ENCODE measurements around the gene YDJC. TPM values are rescaled to one million over a fixed set of nuclear protein-coding genes. Genes with fewer than 3 reads are reported as not detected.

Gene YDJC
- total RNA-seq, 2 donors from 2014 or later = 18.9 to 23.2 TPM

GRCh38 chr22:21635771-21636510 lies 6.1 kb upstream of the YDJC start:
- DNase-seq = no peak
- intact Hi-C loops (cut with DNase I, micrococcal nuclease) = no loop called here
- no peak for ATAC-seq

GRCh38 chr22:21634844-21635243 lies 5.0 kb upstream of the YDJC start:
- intact Hi-C loops (cut with DNase I, micrococcal nuclease) = no loop called here
- DNase-seq (no peak), ATAC-seq (no peak)

GRCh38 chr22:21634081-21634480 lies 4.3 kb upstream of the YDJC start:
- DNase-seq = no peak
- ATAC-seq = no peak
- intact Hi-C loops (cut with DNase I, micrococcal nuclease) = no loop called here

- DNase-seq (no peak), ATAC-seq (no peak)
- intact Hi-C loops (cut with DNase I, micrococcal nuclease) = no loop called here
These were observed 3.7 kb upstream of the YDJC start for GRCh38 chr22:21633481-21633880.

- DNase-seq (no peak), ATAC-seq (no peak)
- intact Hi-C loops (cut with DNase I, micrococcal nuclease) = no loop called here
These were observed 3.1 kb upstream of the YDJC start for GRCh38 chr22:21632931-21633330.

GRCh38 chr22:21632237-21632895 lies 2.5 kb upstream of the YDJC start, which contains the start of gene CCDC116:
Gene CCDC116, plus strand, starts transcription at chr22:21632760. Its CDS starts 422 bp downstream, at chr22:21633182.
- DNase-seq (peak in 1 of 2 donors; percentile 48), ATAC-seq (no peak)
- intact Hi-C loops (cut with DNase I, micrococcal nuclease) = no loop called here

- ATAC-seq (no peak), DNase-seq (no peak)
- intact Hi-C loops (cut with DNase I, micrococcal nuclease) = no loop called here
These were observed 1.2 kb upstream of the YDJC start for GRCh38 chr22:21631025-21631424.

GRCh38 chr22:21628386-21629254 lies 1.2 kb downstream of the YDJC start:
- intact Hi-C loops (cut with DNase I, micrococcal nuclease) = loop anchor here in 1 of 2 donors (10.0 kb wide), 1 partner anchor 54 kb away; no protein-coding TSS in a partner anchor
- ATAC-seq (no peak), DNase-seq (peak; percentile 36 to 39)

- intact Hi-C loops (cut with DNase I, micrococcal nuclease) = loop anchor here in 1 of 2 donors (10.0 kb wide), 1 partner anchor 52 kb away; no protein-coding TSS in a partner anchor
These were observed 2.9 kb downstream of the YDJC start for GRCh38 chr22:21626735-21627469.

GRCh38 chr22:21626073-21626734 lies 3.6 kb downstream of the YDJC start:
- intact Hi-C loops (cut with DNase I, micrococcal nuclease) = loop anchor here in 1 of 2 donors (10.0 kb wide), 1 partner anchor 51 kb away; no protein-coding TSS in a partner anchor
- no peak for ATAC-seq
- DNase-seq = no peak

More at GRCh38 chr22:21626735-21627469, 2.9 kb downstream of the YDJC start:
- DNase-seq (no peak), ATAC-seq (no peak)

GRCh38 chr22:21624880-21625791 lies 4.7 kb downstream of the YDJC start:
- intact Hi-C loops (cut with DNase I, micrococcal nuclease) = loop anchor here in 1 of 2 donors (10.0 kb wide), 1 partner anchor 50 kb away; no protein-coding TSS in a partner anchor
- ATAC-seq (no peak), DNase-seq (no peak)

- intact Hi-C loops (cut with DNase I, micrococcal nuclease) = loop anchor here in 1 of 2 donors (10.0 kb wide), 1 partner anchor 49 kb away; no protein-coding TSS in a partner anchor
- peak; percentile 6 for ATAC-seq
- peak in 1 of 2 donors; percentile 43 for DNase-seq
These were observed 5.5 kb downstream of the YDJC start for GRCh38 chr22:21624120-21624879.

GRCh38 chr22:21623648-21623970 lies 6.2 kb downstream of the YDJC start:
- intact Hi-C loops (cut with DNase I, micrococcal nuclease) = loop anchor here in 1 of 2 donors (10.0 kb wide), 1 partner anchor 49 kb away; no protein-coding TSS in a partner anchor
- ATAC-seq (no peak), DNase-seq (no peak)

GRCh38 chr22:21622919-21623647 lies 6.7 kb downstream of the YDJC start:
- intact Hi-C loops (cut with DNase I, micrococcal nuclease) = loop anchor here in 1 of 2 donors (10.0 kb wide), 1 partner anchor 48 kb away; no protein-coding TSS in a partner anchor
- ATAC-seq (no peak), DNase-seq (no peak)

Measured in left colon (tissue), 2 donors.